ENCODE data around the gene GPR65.

The GPR65 gene

GRCh38 chr14:88005050-88005481 is at the start of gene GPR65:
TSS of gene GPR65 (plus strand) at chr14:88005135. CDS start at chr14:88010848, 5,713 bp downstream.
- DNase-seq, result no peak

- no peak for DNase-seq
These were observed 49.4 kb upstream of the GPR65 start for GRCh38 chr14:87955501-87955900.

- no peak for DNase-seq
These were observed 44.7 kb upstream of the GPR65 start for GRCh38 chr14:87960013-87960787.

- DNase-seq, result no peak
These were observed 43.7 kb upstream of the GPR65 start for GRCh38 chr14:87961246-87961645.

GRCh38 chr14:87966816-87967215 is 38.1 kb upstream of the GPR65 start:
- DNase-seq, result no peak

- no peak for DNase-seq
These were observed 37.4 kb upstream of the GPR65 start for GRCh38 chr14:87967496-87967895.

- DNase-seq, result no peak
These were observed 33.9 kb upstream of the GPR65 start for GRCh38 chr14:87971010-87971409.

GRCh38 chr14:87975636-87976035 is 29.3 kb upstream of the GPR65 start:
- DNase-seq, result no peak

GRCh38 chr14:87979689-87980088 is 25.2 kb upstream of the GPR65 start:
- DNase-seq, result no peak

GRCh38 chr14:87989221-87989955 is 15.5 kb upstream of the GPR65 start:
- DNase-seq, result no peak

GRCh38 chr14:87989956-87990299 is 15.0 kb upstream of the GPR65 start:
- DNase-seq, result no peak

GRCh38 chr14:87990682-87991081 is 14.3 kb upstream of the GPR65 start:
- DNase-seq, result no peak

GRCh38 chr14:87992346-87992717 is 12.6 kb upstream of the GPR65 start:
- peak; percentile 54 for DNase-seq

- peak; percentile 87 for DNase-seq
These were observed 12.0 kb upstream of the GPR65 start, which contains the start of gene GALC for GRCh38 chr14:87992718-87993628. TSS of gene GALC (minus strand) at chr14:87993182. CDS start at chr14:87993164, 18 bp downstream.

- no peak for DNase-seq
These were observed 10.0 kb upstream of the GPR65 start for GRCh38 chr14:87994974-87995373.

GRCh38 chr14:87995500-87996290 is 9.2 kb upstream of the GPR65 start:
- no peak for DNase-seq

- DNase-seq, result no peak
These were observed 8.7 kb upstream of the GPR65 start for GRCh38 chr14:87996291-87996592.

GRCh38 chr14:87998482-87998881 is 6.5 kb upstream of the GPR65 start:
- no peak for DNase-seq

- no peak for DNase-seq
These were observed 5.7 kb upstream of the GPR65 start for GRCh38 chr14:87999277-87999676.

GRCh38 chr14:88002421-88003075 is 2.4 kb upstream of the GPR65 start:
- DNase-seq, result no peak

GRCh38 chr14:88003425-88003824 is 1.5 kb upstream of the GPR65 start:
- DNase-seq, result no peak

GRCh38 chr14:88004506-88005036 is 364 bp upstream of the GPR65 start:
- DNase-seq, result no peak
